OCI-LY1 (cell line): ENCODE measurements around the gene SLC6A4.

Source experiments
- CTCF ChIP-seq: fragments of 200-600 bp; sonication (generic), shearing (Covaris generic); IDR thresholded peaks from 2 replicates; pipeline ENCODE4 v1.5.1; 2017; ENCODE audit warnings: mild to moderate bottlenecking, antibody characterized with exemption, low read length, moderate library complexity, mixed read lengths
- EZH2 ChIP-seq: fragments of 200-600 bp; sonication (generic), shearing (Covaris generic); IDR thresholded peaks from 2 replicates; pipeline ENCODE4 v1.8.0; 2017; ENCODE audit warnings: borderline replicate concordance, mixed run types, mild to moderate bottlenecking, antibody characterized with exemption, low read length, moderate library complexity, mixed read lengths

GRCh38 chr17:30174556-30174955 is 60.9 kb downstream of the SLC6A4 start:
- no peak for TF ChIP-seq CTCF
- no peak for TF ChIP-seq EZH2
